Gastroesophageal sphincter (tissue), 4 donors: ENCODE measurements around the gene GTF2F2. TPM values are rescaled to one million over a fixed set of nuclear protein-coding genes. Genes with fewer than 3 reads are reported as not detected.

Source experiments
- ATAC-seq: fragments of 150-250 bp; one replicate; pipeline ENCODE4 v1.9.1; 2016; ENCODE audit warnings: mild to moderate bottlenecking, moderate library complexity
- H3K27ac ChIP-seq, 4 donors: fragments of 200-600 bp; sonication (generic) in 3 of 4; 1 replicate in 3 of 4; 2 replicates in 1 of 4; pipeline ENCODE4 v1.5.1; 2016 to 2019
- H3K27me3 ChIP-seq: fragments of 200-600 bp; sonication (generic); one replicate; pipeline ENCODE4 v1.5.1; 2019
- H3K36me3 ChIP-seq, 2 donors: fragments of 200-600 bp; sonication (generic); one replicate each; pipeline ENCODE4 v1.5.1; 2019; ENCODE audit warnings: control low read depth in 1 of 2
- H3K4me1 ChIP-seq, 3 donors: fragments of 200-600 bp; sonication (generic); 1 replicate in 2 of 3; 2 replicates in 1 of 3; pipeline ENCODE4 v1.5.1; 2016 to 2019; ENCODE audit warnings: control low read depth in 2 of 3
- H3K4me3 ChIP-seq, 2 donors: fragments of 200-600 bp; sonication (generic); one replicate each; pipeline ENCODE4 v1.5.1; 2019; ENCODE audit warnings: mild to moderate bottlenecking in 1 of 2, moderate library complexity in 1 of 2
- H3K9me3 ChIP-seq, 3 donors: fragments of 200-600 bp; sonication (generic); one replicate each; pipeline ENCODE4 v1.5.1; 2017 to 2019; ENCODE audit warnings: control low read depth in 2 of 3
- EP300 ChIP-seq: sonication (generic); formaldehyde crosslinking; IDR thresholded peaks from one replicate; pipeline ENCODE4 v1.6.1; 2017; ENCODE audit warnings: antibody characterized with exemption, mild to moderate bottlenecking
- POLR2A ChIP-seq, 2 donors: fragments of 450-650 bp; IDR thresholded peaks; one replicate each; pipeline ENCODE4 v1.6.1; 2017; ENCODE audit warnings: antibody characterized with exemption in 2 of 2, mild to moderate bottlenecking in 2 of 2, moderate library complexity in 1 of 2
- POLR2AphosphoS5 ChIP-seq: sonication (generic); formaldehyde crosslinking; IDR thresholded peaks from one replicate; pipeline ENCODE4 v1.6.1; 2017; ENCODE audit warnings: antibody characterized with exemption
- WGBS, 2 donors: methylation state at CpG; one replicate each; pipeline ENCODE4 v1.1.5; 2018; ENCODE audit warnings: low coverage in 1 of 2; 5-methylcytosine and 5-hydroxymethylcytosine counted together
- total RNA-seq, 4 donors: library from RNA; depleted of rRNA; stranded (reverse); fragments of >200 nt; gene quantifications; one replicate each; pipeline ENCODE4 v1.1.0, GENCODE V29; 2016
- TF ChIP-seq, protein P1 (sequence below), 4 experiments: fragments of 200-600 bp in 2 of 4; fragments of 450-650 bp in 2 of 4; sonication (generic) in 1 of 4; IDR thresholded peaks; one replicate each; pipeline ENCODE4 v1.5.1; 2017 to 2019; ENCODE audit warnings: antibody characterized with exemption in 4 of 4, mild to moderate bottlenecking in 2 of 4, moderate library complexity in 2 of 4

GTF2F2 gene
- total RNA-seq, 4 donors from 2014 or later: 15.3 to 19.6 (median 17.7) TPM

DNA sequence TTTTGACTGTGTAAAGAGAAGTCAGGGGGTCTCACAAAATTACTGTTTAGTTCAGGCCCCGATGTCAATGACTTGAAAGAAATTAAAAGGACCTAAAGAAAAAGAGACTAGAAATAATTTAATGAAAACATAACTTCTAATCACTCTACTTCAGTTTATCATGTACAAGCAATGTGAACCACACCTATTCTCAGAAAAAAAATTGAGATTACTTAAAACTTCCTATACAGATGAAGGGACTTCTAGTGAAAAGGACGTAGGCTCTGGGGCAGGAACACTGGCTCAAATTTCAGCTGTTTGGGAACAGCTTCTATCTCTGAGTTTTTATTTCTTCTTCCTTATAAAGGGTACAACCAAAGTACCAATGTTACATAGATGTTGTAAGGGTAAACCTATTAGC, 182.7 kb downstream of the GTF2F2 start:
- Histone ChIP-seq H3K36me3 (no peaks in the 10 kb centered on the region), H3K9me3 (no peaks in the 10 kb centered on the region), H3K4me3 (no peak overlapping the region), H3K4me1 (no peaks in the 10 kb centered on the region), H3K27ac (no peak overlapping the region), H3K27me3 (peaks cover 59% of the 10 kb centered on the region)
- TF ChIP-seq EP300 (no peak), POLR2A (IDR thresholded peaks at IDR 0.05) (no peak), POLR2AphosphoS5 (no peak)
- TF ChIP-seq, protein P1, sequence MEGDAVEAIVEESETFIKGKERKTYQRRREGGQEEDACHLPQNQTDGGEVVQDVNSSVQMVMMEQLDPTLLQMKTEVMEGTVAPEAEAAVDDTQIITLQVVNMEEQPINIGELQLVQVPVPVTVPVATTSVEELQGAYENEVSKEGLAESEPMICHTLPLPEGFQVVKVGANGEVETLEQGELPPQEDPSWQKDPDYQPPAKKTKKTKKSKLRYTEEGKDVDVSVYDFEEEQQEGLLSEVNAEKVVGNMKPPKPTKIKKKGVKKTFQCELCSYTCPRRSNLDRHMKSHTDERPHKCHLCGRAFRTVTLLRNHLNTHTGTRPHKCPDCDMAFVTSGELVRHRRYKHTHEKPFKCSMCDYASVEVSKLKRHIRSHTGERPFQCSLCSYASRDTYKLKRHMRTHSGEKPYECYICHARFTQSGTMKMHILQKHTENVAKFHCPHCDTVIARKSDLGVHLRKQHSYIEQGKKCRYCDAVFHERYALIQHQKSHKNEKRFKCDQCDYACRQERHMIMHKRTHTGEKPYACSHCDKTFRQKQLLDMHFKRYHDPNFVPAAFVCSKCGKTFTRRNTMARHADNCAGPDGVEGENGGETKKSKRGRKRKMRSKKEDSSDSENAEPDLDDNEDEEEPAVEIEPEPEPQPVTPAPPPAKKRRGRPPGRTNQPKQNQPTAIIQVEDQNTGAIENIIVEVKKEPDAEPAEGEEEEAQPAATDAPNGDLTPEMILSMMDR (IDR thresholded peaks at IDR 0.05): no peak
- no peak for ATAC-seq
- 71 to 83% methylated on average over 2 of the region's 2 CpGs for WGBS, 2 donors

DNA sequence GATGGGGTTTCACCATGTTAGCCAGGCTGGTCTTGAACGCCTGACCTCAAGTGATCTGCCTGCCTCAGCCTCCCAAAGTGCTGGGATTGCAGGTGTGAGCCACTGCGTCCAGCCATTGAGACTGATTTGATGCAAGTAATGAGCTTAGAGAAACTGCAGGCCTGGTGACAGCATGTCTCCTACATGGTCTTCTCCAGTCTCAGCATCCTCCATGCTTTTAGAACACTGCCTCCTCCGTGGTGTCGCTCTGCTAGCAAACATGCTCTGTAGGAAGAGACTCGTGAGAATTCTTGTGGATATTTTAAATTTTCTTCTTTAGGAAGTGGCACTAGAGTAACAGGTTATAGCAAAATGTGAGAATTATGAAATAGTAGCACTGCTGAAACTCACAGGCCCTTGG, 183.6 kb downstream of the GTF2F2 start:
- H3K4me3 ChIP-seq: no peak overlapping the region
- no peaks in the 10 kb centered on the region for H3K4me1 ChIP-seq
- no peak for TF ChIP-seq POLR2A (IDR thresholded peaks at IDR 0.05)
- H3K27ac ChIP-seq: no peak overlapping the region
- 80 to 88% methylated on average over 3 of the region's 5 CpGs for WGBS, 2 donors
- no peaks in the 10 kb centered on the region for H3K9me3 ChIP-seq
- ATAC-seq: no peak
- no peaks in the 10 kb centered on the region for H3K36me3 ChIP-seq
- H3K27me3 ChIP-seq: peaks cover 59% of the 10 kb centered on the region

DNA sequence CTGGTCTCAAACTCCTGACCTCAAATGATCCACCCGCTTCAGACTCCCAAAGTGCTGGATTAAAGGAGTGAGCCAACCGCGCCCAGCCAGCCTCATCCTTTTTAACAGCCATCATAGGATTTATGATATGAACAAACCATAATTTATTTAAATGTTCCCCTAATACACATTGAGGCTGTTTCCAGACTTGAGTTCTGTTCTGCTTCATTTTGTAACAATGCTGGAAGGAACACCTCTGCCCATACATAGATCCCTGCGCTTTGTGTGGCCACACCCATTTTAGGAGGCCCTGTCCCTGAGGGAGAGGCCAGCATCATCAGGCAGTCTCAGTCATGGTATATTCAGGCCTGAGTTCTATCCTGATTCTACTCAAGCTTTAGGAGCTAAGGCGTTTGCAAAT, 184.8 kb downstream of the GTF2F2 start:
- Histone ChIP-seq H3K27me3 (peaks cover 59% of the 10 kb centered on the region), H3K9me3 (no peaks in the 10 kb centered on the region), H3K27ac (no peak overlapping the region), H3K4me1 (peaks cover 0 to 8% (median 0%) of the 10 kb centered on the region in 3 donors), H3K4me3 (no peak overlapping the region), H3K36me3 (no peaks in the 10 kb centered on the region)
- WGBS, 2 donors: 86 to 90% methylated on average over 3 to 5 of the region's 5 CpGs
- TF ChIP-seq, protein P1 (IDR thresholded peaks at IDR 0.05): no peak
- TF ChIP-seq POLR2A (IDR thresholded peaks at IDR 0.05): no peak
- no peak for TF ChIP-seq EP300
- TF ChIP-seq POLR2AphosphoS5: no peak
- ATAC-seq: no peak

DNA sequence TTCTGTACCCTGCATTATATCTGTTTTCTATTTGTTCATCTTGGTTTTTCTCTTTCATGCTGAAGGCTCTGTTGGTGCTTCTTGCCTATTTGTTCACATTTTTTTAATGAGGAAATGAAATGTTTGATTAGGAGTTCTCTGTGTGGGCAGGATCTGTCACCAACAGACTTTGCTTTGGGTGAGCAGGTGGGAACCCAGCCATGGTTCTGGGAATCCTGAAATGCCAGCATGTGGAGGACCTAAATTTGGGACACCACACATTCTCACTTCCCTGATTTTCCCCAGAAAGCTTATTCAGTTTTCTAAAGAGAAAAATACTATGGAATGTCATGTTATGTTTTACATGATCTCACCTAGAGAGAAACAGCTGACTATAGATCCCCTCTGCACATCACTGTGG, 186.7 kb downstream of the GTF2F2 start:
- Histone ChIP-seq H3K27me3 (peaks cover 45% of the 10 kb centered on the region), H3K27ac (no peak overlapping the region), H3K4me1 (peaks cover 0 to 21% (median 5%) of the 10 kb centered on the region in 3 donors), H3K36me3 (no peaks in the 10 kb centered on the region), H3K4me3 (no peak overlapping the region), H3K9me3 (no peaks in the 10 kb centered on the region)
- no peak for ATAC-seq
- TF ChIP-seq, protein P1 (IDR thresholded peaks at IDR 0.05): no peak
- TF ChIP-seq POLR2A (IDR thresholded peaks at IDR 0.05) (no peak), EP300 (no peak), POLR2AphosphoS5 (no peak)

DNA sequence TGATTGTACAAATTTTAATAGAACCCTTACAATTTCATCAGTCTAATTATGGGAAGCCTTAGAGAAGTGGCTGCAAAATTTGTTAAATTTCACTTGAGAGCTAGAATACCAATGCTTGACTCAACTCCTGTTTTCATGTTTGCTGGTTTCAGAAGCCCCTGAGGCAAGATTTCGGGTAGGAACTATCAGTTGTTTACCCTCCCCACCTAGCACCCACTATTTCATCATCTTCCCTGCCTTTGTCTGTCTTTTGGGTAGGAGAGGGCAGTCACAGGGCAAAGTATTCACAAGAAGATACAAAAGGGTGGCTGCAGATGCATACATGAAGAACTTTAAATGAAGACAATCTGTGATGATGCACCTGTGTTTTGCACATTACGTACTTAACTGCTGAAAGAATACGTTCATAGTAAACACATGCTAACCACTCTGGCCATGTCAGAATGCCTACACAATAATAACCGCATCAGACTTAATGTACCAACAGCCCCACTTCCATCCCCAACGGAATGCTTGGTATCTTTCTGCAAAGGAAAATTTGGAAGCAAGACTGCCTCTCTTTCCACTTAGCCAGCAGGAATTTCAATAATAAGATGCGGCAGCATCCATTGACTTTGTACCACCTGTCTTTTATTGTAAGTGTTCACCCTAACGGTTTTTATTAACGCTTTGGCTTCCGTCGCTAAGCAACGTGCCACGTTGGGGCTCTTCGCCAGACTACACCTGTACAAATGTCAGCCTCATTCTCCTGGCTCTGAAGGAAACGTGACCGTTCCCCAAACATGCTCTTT, 190.2 kb downstream of the GTF2F2 start:
- H3K27ac ChIP-seq: no peak overlapping the region
- H3K4me1 ChIP-seq: peaks cover 0 to 22% (median 5%) of the 10 kb centered on the region in 3 donors
- no peaks in the 10 kb centered on the region for H3K36me3 ChIP-seq
- H3K4me3 ChIP-seq: peak overlapping the region; percentile 30 to 54
- H3K9me3 ChIP-seq: no peaks in the 10 kb centered on the region
- TF ChIP-seq POLR2A (IDR thresholded peaks at IDR 0.05) (no peak), EP300 (no peak), POLR2AphosphoS5 (no peak)
- TF ChIP-seq, protein P1 (IDR thresholded peaks at IDR 0.05): no peak
- H3K27me3 ChIP-seq: peaks cover 18% of the 10 kb centered on the region
- 12 to 15% methylated on average over 12 to 15 of the region's 15 CpGs for WGBS, 2 donors
- no peak for ATAC-seq
